ENCODE results near the gene SEPTIN1.

Gene SEPTIN1

DNA sequence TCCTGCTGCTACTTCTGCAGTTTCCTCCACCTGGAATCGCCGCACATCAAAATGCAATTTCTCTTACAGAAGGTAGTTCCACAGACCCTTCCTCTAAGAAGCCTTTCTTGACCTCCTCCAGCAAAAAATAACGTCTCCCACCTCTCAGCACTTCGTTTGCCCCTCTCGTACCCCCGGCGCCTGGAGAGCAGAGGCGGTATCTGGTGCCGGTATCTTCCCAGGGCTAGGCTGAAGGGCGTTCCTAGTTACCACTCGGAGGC lies 47.0 kb upstream of the SEPTIN1 start:
- peaks cover 18% of the 10 kb centered on the region for H3K79me2 ChIP-seq (ENCODE audit: insufficient read depth, low read length)
- no peak overlapping the region for H2AFZ ChIP-seq (ENCODE audit: low read length)
- no peaks in the 10 kb centered on the region for H3F3A ChIP-seq (ENCODE audit: insufficient read depth, low read length)
- no peaks in the 10 kb centered on the region for H4K20me1 ChIP-seq (ENCODE audit: insufficient read depth, low read length)
- peaks cover 21% of the 10 kb centered on the region for H3K4me1 ChIP-seq (ENCODE audit: insufficient read depth, low read length, severe bottlenecking)
- peak overlapping the region; percentile 64 for H3K27ac ChIP-seq (ENCODE audit: low read depth, low read length, poor library complexity, severe bottlenecking)
- peaks cover 33% of the 10 kb centered on the region for H3K36me3 ChIP-seq (ENCODE audit: insufficient read depth, low read length)
- no peaks in the 10 kb centered on the region for H3K9me2 ChIP-seq (ENCODE audit: low read depth, low read length)
- peak overlapping the region; percentile 85 for H3K9ac ChIP-seq (ENCODE audit: low read length)
- H3K27me3 ChIP-seq (ENCODE audit: insufficient read depth, low read length) = no peaks in the 10 kb centered on the region
- peak overlapping the region; percentile 84 for H3K4me2 ChIP-seq (ENCODE audit: low read length)
- H3K4me3 ChIP-seq (ENCODE audit: low read depth, low read length, poor library complexity, severe bottlenecking) = peak overlapping the region; percentile 90
- TF ChIP-seq EZH2 (IDR thresholded peaks at IDR 0.05; ENCODE audit: borderline replicate concordance, low read length) (no peak), CTCF (IDR thresholded peaks at IDR 0.05; ENCODE audit: low read length) (no peak)
- no peaks in the 10 kb centered on the region for H3K9me3 ChIP-seq (ENCODE audit: low read length)

DNA sequence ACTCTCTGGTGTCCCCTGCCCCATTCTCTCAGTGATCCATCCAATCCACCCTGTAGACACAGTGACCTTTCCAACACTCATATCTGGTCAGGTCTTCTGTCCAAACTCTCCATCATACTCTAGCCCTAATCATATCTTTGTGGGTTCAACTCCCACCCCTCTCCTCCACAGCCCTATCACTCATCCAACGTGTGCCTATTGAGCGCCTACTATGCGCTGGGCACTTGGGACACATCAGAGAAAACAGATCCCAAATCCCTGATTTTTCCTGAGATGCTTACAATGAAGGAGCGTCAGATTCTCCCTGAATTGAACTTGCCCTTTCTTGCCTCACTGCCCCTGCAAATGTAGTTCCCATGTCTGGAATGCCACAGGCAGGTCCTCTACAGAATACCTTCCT lies 45.7 kb upstream of the SEPTIN1 start:
- Histone ChIP-seq H3K4me1 (ENCODE audit: insufficient read depth, low read length, severe bottlenecking) (peaks cover 21% of the 10 kb centered on the region), H3K9ac (ENCODE audit: low read length) (no peak overlapping the region), H2AFZ (ENCODE audit: low read length) (no peak overlapping the region), H3K4me3 (ENCODE audit: low read depth, low read length, poor library complexity, severe bottlenecking) (peak overlapping the region; percentile 90), H3K4me2 (ENCODE audit: low read length) (peak overlapping the region; percentile 84), H3K9me3 (ENCODE audit: low read length) (no peaks in the 10 kb centered on the region), H3K9me2 (ENCODE audit: low read depth, low read length) (no peaks in the 10 kb centered on the region), H3K27ac (ENCODE audit: low read depth, low read length, poor library complexity, severe bottlenecking) (no peak overlapping the region), H3K36me3 (ENCODE audit: insufficient read depth, low read length) (peaks cover 46% of the 10 kb centered on the region), H3K27me3 (ENCODE audit: insufficient read depth, low read length) (no peaks in the 10 kb centered on the region), H3F3A (ENCODE audit: insufficient read depth, low read length) (no peaks in the 10 kb centered on the region), H3K79me2 (ENCODE audit: insufficient read depth, low read length) (peaks cover 18% of the 10 kb centered on the region), H4K20me1 (ENCODE audit: insufficient read depth, low read length) (no peaks in the 10 kb centered on the region)
- TF ChIP-seq CTCF (IDR thresholded peaks at IDR 0.05; ENCODE audit: low read length) (no peak), EZH2 (IDR thresholded peaks at IDR 0.05; ENCODE audit: borderline replicate concordance, low read length) (no peak)

GRCh38 chr16:30421010-30421409 lies 38.6 kb upstream of the SEPTIN1 start:
- Histone ChIP-seq H3K4me1 (ENCODE audit: insufficient read depth, low read length, severe bottlenecking) (peaks cover 19% of the 10 kb centered on the region), H3K36me3 (ENCODE audit: insufficient read depth, low read length) (peaks cover 51% of the 10 kb centered on the region), H4K20me1 (ENCODE audit: insufficient read depth, low read length) (no peaks in the 10 kb centered on the region)

More at GRCh38 chr16:30421010-30421409, 38.6 kb upstream of the SEPTIN1 start:
- H3K79me2 ChIP-seq (ENCODE audit: insufficient read depth, low read length) = no peaks in the 10 kb centered on the region
- H3F3A ChIP-seq (ENCODE audit: insufficient read depth, low read length) = no peaks in the 10 kb centered on the region
- H3K4me2 ChIP-seq (ENCODE audit: low read length) = no peak overlapping the region
- TF ChIP-seq CTCF (IDR thresholded peaks at IDR 0.05; ENCODE audit: low read length) = no peak
- TF ChIP-seq EZH2 (IDR thresholded peaks at IDR 0.05; ENCODE audit: borderline replicate concordance, low read length) = no peak
- no peaks in the 10 kb centered on the region for H3K27me3 ChIP-seq (ENCODE audit: insufficient read depth, low read length)
- no peak overlapping the region for H3K4me3 ChIP-seq (ENCODE audit: low read depth, low read length, poor library complexity, severe bottlenecking)
- no peak overlapping the region for H3K27ac ChIP-seq (ENCODE audit: low read depth, low read length, poor library complexity, severe bottlenecking)
- no peak overlapping the region for H3K9ac ChIP-seq (ENCODE audit: low read length)
- no peak overlapping the region for H2AFZ ChIP-seq (ENCODE audit: low read length)
- H3K9me2 ChIP-seq (ENCODE audit: low read depth, low read length) = no peaks in the 10 kb centered on the region
- no peaks in the 10 kb centered on the region for H3K9me3 ChIP-seq (ENCODE audit: low read length)

Data from OCI-LY1 (cell line).